DND-41 (cell line): Measurements from ENCODE around the gene ZBTB21.

ENCODE experiments used
- ATAC-seq: fragments of 200-7000 bp; cut with Tn5 transposase; 3 replicates; pipeline ENCODE4 v1.9.1; 2021; ENCODE audit warnings: low read depth; ENCODE audit not compliant: insufficient read depth
- DNase-seq: peaks from one replicate; pipeline ENCODE4 v3.0.0-alpha.2; 2020
- H2AFZ ChIP-seq: 2 replicates; pipeline ENCODE4 v1.6.0; 2012; ENCODE audit warnings: low read depth, low read length
- H3K27ac ChIP-seq: 2 replicates; pipeline ENCODE4 v1.5.1; 2012; ENCODE audit warnings: low read length, inconsistent platforms
- H3K27me3 ChIP-seq: fragments of 200-600 bp; sonication (generic); 2 replicates; pipeline ENCODE4 v1.6.0; 2012; ENCODE audit warnings: low read length, mild to moderate bottlenecking, inconsistent platforms; ENCODE audit not compliant: insufficient read depth, poor library complexity
- H3K36me3 ChIP-seq: 2 replicates; pipeline ENCODE4 v1.5.1; 2012; ENCODE audit warnings: low read length, inconsistent platforms; ENCODE audit not compliant: insufficient read depth
- H3K4me1 ChIP-seq: 2 replicates; pipeline ENCODE4 v1.5.1; 2012; ENCODE audit warnings: mild to moderate bottlenecking, low read length; ENCODE audit not compliant: insufficient read depth
- H3K4me2 ChIP-seq: 2 replicates; pipeline ENCODE4 v1.6.0; 2012; ENCODE audit warnings: mild to moderate bottlenecking, moderate library complexity, low read length, inconsistent platforms; ENCODE audit not compliant: insufficient read depth
- H3K4me3 ChIP-seq, 2 experiments: fragments of 200-600 bp in 1 of 2; shearing (Covaris generic) in 1 of 2; 2 replicates each; pipeline ENCODE4 v1.5.1; 2012 to 2016; ENCODE audit warnings: inconsistent platforms in 2 of 2, low read length in 2 of 2, mild to moderate bottlenecking in 2 of 2, low read depth in 1 of 2, moderate library complexity in 1 of 2
- H3K79me2 ChIP-seq: 2 replicates; pipeline ENCODE4 v1.6.0; 2012; ENCODE audit warnings: low read length, inconsistent platforms; ENCODE audit not compliant: insufficient read depth
- H3K9ac ChIP-seq: 2 replicates; pipeline ENCODE4 v1.6.0; 2012; ENCODE audit warnings: low read depth, mild to moderate bottlenecking, inconsistent platforms, low read length, moderate library complexity
- H3K9me3 ChIP-seq: 2 replicates; pipeline ENCODE4 v1.5.1; 2012; ENCODE audit warnings: low read length, moderate library complexity, mild to moderate bottlenecking, inconsistent platforms; ENCODE audit not compliant: insufficient read depth, severe bottlenecking
- H4K20me1 ChIP-seq: 2 replicates; pipeline ENCODE4 v1.6.0; 2012; ENCODE audit warnings: low read length; ENCODE audit not compliant: insufficient read depth
- CTCF ChIP-seq: IDR thresholded peaks from 2 replicates; pipeline ENCODE4 v1.5.1; 2012; ENCODE audit warnings: borderline replicate concordance, low read length, moderate library complexity, mild to moderate bottlenecking; ENCODE audit not compliant: poor library complexity, severe bottlenecking; ENCODE audit errors: extremely low read depth
- EZH2 ChIP-seq: IDR thresholded peaks from 3 replicates; pipeline ENCODE4 v1.6.1; 2012; ENCODE audit warnings: borderline replicate concordance, low read depth, mild to moderate bottlenecking, moderate library complexity, low read length, inconsistent platforms; ENCODE audit not compliant: severe bottlenecking

The ZBTB21 gene

GRCh38 chr21:42017022-42017421 lies 6.9 kb upstream of the ZBTB21 start:
- peaks cover 3% of the 10 kb centered on the region for H3K9me3 ChIP-seq
- H3K4me3 ChIP-seq = no peak overlapping the region
- no peaks in the 10 kb centered on the region for H4K20me1 ChIP-seq
- H2AFZ ChIP-seq = no peak overlapping the region
- TF ChIP-seq CTCF (no peak), EZH2 (no peak)
- no peaks in the 10 kb centered on the region for H3K27me3 ChIP-seq
- ATAC-seq (no peak), DNase-seq (no peak)
- peaks cover under 1% of the 10 kb centered on the region; the same call in 1 of the 2 replicates for H3K4me1 ChIP-seq
- H3K79me2 ChIP-seq = no peaks in the 10 kb centered on the region
- no peak overlapping the region for H3K27ac ChIP-seq
- H3K4me2 ChIP-seq = no peak overlapping the region
- no peak overlapping the region for H3K9ac ChIP-seq
- no peaks in the 10 kb centered on the region for H3K36me3 ChIP-seq

GRCh38 chr21:42016364-42016985 lies 6.3 kb upstream of the ZBTB21 start:
- DNase-seq = no peak
- no peak for ATAC-seq
- Histone ChIP-seq H3K27me3 (no peaks in the 10 kb centered on the region), H3K79me2 (no peaks in the 10 kb centered on the region), H3K4me3 (no peak overlapping the region), H3K27ac (no peak overlapping the region), H3K4me1 (peaks cover 6% of the 10 kb centered on the region), H3K36me3 (no peaks in the 10 kb centered on the region), H3K9me3 (peaks cover 3% of the 10 kb centered on the region), H4K20me1 (no peaks in the 10 kb centered on the region), H3K9ac (no peak overlapping the region), H2AFZ (no peak overlapping the region), H3K4me2 (no peak overlapping the region)
- no peak for TF ChIP-seq CTCF
- TF ChIP-seq EZH2 = no peak

DNA sequence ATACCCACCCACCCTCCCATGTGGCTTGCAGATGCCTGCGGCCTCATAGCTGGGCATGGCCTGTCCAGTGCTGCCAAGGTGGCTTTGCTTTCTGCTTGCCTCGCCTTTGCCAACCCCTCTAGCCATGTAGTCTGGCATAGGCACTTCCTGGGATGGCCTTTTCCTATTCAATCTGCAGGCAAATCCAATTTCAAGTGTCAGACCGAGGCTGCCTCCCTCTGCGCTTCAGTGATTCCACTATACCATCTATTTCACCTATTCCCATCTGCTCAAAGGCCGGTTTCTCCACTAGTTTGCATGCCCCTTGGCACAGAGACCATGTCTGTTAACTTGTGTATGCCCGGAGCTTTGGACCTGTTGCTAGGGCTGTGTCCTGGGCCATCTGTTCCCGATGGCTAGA lies 3.8 kb upstream of the ZBTB21 start:
- Histone ChIP-seq H3K4me3 (no peak overlapping the region), H2AFZ (no peak overlapping the region), H3K4me2 (no peak overlapping the region), H3K9ac (no peak overlapping the region), H3K27ac (no peak overlapping the region), H3K36me3 (no peaks in the 10 kb centered on the region; the same call in 1 of the 2 replicates), H4K20me1 (peaks cover 3% of the 10 kb centered on the region; the same call in 1 of the 2 replicates), H3K9me3 (peaks cover 3% of the 10 kb centered on the region), H3K79me2 (peaks cover 11% of the 10 kb centered on the region), H3K27me3 (no peaks in the 10 kb centered on the region), H3K4me1 (peaks cover 17% of the 10 kb centered on the region)
- TF ChIP-seq CTCF (no peak), EZH2 (no peak)
- DNase-seq = no peak
- ATAC-seq = no peak
